Epithelial cell of proximal tubule (primary cell): ENCODE data around the gene MAP4K5. TPM values are rescaled to one million over a fixed set of nuclear protein-coding genes. Genes with fewer than 3 reads are reported as not detected.

Source experiments
- DNase-seq: peaks from one replicate; pipeline ENCODE4 v3.0.0-alpha.2; 2011; ENCODE audit warnings: low read depth
- H3K4me3 ChIP-seq: 2 replicates; pipeline ENCODE4 v1.5.1; 2011; ENCODE audit warnings: low read depth, mild to moderate bottlenecking, low read length
- total RNA-seq: library from RNA; depleted of rRNA; stranded (reverse); fragments of >200 nt; gene quantifications from 2 replicates; pipeline ENCODE4 v1.2.3, GENCODE V29; 2015
- TF ChIP-seq, protein P1 (sequence below): conservative IDR thresholded peaks from 2 replicates; pipeline ENCODE4 v1.5.1; 2012; ENCODE audit warnings: low read depth, mild to moderate bottlenecking, low read length

Gene MAP4K5
- total RNA-seq, 1 donor from 2014 or later: 128 TPM

GRCh38 chr14:50397390-50398188 lies 134.8 kb downstream of the MAP4K5 start:
- TF ChIP-seq, protein P1, sequence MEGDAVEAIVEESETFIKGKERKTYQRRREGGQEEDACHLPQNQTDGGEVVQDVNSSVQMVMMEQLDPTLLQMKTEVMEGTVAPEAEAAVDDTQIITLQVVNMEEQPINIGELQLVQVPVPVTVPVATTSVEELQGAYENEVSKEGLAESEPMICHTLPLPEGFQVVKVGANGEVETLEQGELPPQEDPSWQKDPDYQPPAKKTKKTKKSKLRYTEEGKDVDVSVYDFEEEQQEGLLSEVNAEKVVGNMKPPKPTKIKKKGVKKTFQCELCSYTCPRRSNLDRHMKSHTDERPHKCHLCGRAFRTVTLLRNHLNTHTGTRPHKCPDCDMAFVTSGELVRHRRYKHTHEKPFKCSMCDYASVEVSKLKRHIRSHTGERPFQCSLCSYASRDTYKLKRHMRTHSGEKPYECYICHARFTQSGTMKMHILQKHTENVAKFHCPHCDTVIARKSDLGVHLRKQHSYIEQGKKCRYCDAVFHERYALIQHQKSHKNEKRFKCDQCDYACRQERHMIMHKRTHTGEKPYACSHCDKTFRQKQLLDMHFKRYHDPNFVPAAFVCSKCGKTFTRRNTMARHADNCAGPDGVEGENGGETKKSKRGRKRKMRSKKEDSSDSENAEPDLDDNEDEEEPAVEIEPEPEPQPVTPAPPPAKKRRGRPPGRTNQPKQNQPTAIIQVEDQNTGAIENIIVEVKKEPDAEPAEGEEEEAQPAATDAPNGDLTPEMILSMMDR: no peak
- no peak for DNase-seq
- H3K4me3 ChIP-seq: peak overlapping the region; percentile 74

GRCh38 chr14:50396631-50397389 lies 135.6 kb downstream of the MAP4K5 start, which contains the start of gene CDKL1:
Gene CDKL1, minus strand, starts transcription at chr14:50396881. Its CDS starts 1,013 bp downstream, at chr14:50395868.
- no peak for DNase-seq
- TF ChIP-seq, protein P1: no peak
- H3K4me3 ChIP-seq: peak within 1 kb of the TSS; percentile 74

DNA sequence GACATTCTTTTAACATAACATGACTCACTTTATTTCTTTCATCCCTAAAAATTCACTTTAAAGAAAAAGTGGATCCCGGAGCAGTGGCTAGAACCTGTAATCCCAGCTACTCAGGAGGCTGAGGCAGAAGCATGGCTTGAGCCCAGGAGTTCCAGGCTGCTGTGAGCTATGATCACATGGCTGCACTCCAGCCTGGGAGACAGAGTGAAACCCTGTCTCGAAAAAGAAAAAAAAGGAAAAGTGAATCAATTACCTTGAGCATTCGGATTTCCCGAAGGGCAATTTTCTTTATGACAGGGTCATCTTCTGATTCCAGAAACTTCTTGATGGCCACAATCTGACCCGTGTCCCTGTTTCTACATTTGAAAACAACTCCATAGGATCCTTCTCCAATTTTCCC lies 136.9 kb downstream of the MAP4K5 start:
- DNase-seq: no peak
- TF ChIP-seq, protein P1: no peak
- H3K4me3 ChIP-seq: peak overlapping the region; percentile 74

DNA sequence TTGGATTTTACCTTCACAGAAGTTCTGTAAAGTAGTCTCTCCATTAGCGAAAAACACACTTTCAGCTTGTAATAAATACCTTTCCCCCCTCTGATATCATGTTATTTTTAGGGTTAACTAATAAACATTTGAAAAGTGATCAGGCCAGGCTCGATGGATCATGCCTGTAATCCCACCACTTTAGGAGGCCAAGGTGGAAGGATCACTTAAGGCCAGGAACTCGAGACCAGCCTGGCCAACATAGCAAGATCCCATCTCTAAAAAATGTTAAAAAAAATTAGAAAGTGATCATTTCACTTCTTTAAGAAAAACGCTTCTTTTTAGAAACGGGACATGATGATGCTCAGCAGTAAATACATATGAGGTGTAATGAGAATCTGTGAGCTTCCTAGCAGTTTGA lies 137.7 kb downstream of the MAP4K5 start:
- peak overlapping the region; percentile 74 for H3K4me3 ChIP-seq
- TF ChIP-seq, protein P1: no peak
- no peak for DNase-seq

GRCh38 chr14:50389668-50390441 lies 142.5 kb downstream of the MAP4K5 start:
- no peak for DNase-seq

GRCh38 chr14:50388256-50388931 lies 144.0 kb downstream of the MAP4K5 start:
- TF ChIP-seq, protein P1: no peak
- no peak for DNase-seq

More at GRCh38 chr14:50389668-50390441, 142.5 kb downstream of the MAP4K5 start:
- H3K4me3 ChIP-seq: no peak overlapping the region
- TF ChIP-seq, protein P1: no peak

More at GRCh38 chr14:50388256-50388931, 144.0 kb downstream of the MAP4K5 start:
- H3K4me3 ChIP-seq: no peak overlapping the region
